Brain microvascular endothelial cell (primary cell): ENCODE measurements around the gene ARSJ.
A peak's percentile ranks its signal among the peaks of the same experiment; 100 is the strongest.

ENCODE experiments used
- DNase-seq: peaks from one replicate; pipeline ENCODE4 v3.0.0-alpha.2; 2020
- H3K27ac ChIP-seq: fragments of 250-450 bp; sonication (Bioruptor Pico); 2 replicates; pipeline ENCODE4 v1.5.1; 2020; ENCODE audit warnings: mild to moderate bottlenecking, moderate library complexity
- H3K27me3 ChIP-seq: fragments of 250-450 bp; sonication (Bioruptor Pico); replicated peaks from 2 replicates; pipeline ENCODE4 v1.5.1; 2020; ENCODE audit warnings: mild to moderate bottlenecking
- H3K36me3 ChIP-seq: fragments of 250-450 bp; sonication (Bioruptor Pico); replicated peaks from 2 replicates; pipeline ENCODE4 v1.5.1; 2020; ENCODE audit warnings: mild to moderate bottlenecking
- H3K4me3 ChIP-seq: 2 replicates; pipeline ENCODE4 v1.5.1; 2011; ENCODE audit warnings: low read depth, mild to moderate bottlenecking, control low read depth, low read length, moderate library complexity
- in situ Hi-C: cut with HindIII; loops from 2 replicates; pipeline ENCODE4 v1.10.0; 2017; ENCODE audit warnings: low sequenced_read_pairs, low pct_ligation_motif_present
- TF ChIP-seq, protein P1 (sequence below): IDR thresholded peaks from 2 replicates; pipeline ENCODE4 v1.5.1; 2011; ENCODE audit warnings: low read depth, mild to moderate bottlenecking, moderate library complexity, low read length, control low read depth, inconsistent platforms; ENCODE audit errors: missing control alignments

The ARSJ gene

DNA sequence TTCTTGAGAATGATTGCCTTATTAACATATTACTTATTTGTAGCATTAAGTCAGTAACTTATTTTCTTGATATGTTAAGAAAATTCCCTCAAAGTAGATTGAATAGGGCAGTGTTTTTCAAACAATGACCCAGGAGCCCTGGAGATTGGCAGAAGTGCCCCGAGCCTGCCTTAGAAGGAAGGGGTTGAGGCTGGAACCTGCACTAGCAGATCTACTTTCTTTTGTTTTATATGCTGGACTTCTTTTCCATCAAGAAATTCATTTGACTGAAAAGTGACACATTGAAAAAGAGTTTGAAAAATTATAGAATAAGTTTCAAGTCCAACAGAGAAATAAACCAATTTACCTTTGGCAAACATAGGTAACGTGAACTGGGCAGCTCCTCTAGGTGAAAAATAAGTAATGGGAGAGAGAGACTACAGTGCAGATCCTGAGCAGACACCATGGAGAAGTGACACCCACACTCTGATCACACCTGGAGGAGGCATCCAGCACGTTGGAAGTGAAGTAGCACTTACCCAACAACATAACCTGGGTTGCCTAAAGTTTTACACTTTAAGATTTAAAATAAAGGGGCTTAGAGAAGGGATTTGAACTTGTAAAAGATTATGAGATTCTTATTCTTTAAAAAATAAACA is 18.6 kb downstream of the ARSJ start:
- peaks cover 3% of the 10 kb centered on the region for H3K36me3 ChIP-seq
- H3K27ac ChIP-seq = peak overlapping the region; percentile 91
- in situ Hi-C loops = no loop called here
- no peaks in the 10 kb centered on the region for H3K27me3 ChIP-seq
- no peak for DNase-seq
- TF ChIP-seq, protein P1, sequence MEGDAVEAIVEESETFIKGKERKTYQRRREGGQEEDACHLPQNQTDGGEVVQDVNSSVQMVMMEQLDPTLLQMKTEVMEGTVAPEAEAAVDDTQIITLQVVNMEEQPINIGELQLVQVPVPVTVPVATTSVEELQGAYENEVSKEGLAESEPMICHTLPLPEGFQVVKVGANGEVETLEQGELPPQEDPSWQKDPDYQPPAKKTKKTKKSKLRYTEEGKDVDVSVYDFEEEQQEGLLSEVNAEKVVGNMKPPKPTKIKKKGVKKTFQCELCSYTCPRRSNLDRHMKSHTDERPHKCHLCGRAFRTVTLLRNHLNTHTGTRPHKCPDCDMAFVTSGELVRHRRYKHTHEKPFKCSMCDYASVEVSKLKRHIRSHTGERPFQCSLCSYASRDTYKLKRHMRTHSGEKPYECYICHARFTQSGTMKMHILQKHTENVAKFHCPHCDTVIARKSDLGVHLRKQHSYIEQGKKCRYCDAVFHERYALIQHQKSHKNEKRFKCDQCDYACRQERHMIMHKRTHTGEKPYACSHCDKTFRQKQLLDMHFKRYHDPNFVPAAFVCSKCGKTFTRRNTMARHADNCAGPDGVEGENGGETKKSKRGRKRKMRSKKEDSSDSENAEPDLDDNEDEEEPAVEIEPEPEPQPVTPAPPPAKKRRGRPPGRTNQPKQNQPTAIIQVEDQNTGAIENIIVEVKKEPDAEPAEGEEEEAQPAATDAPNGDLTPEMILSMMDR = no peak
- no peak overlapping the region for H3K4me3 ChIP-seq

GRCh38 chr4:113959539-113959937 is 19.9 kb downstream of the ARSJ start:
- Histone ChIP-seq H3K4me3 (no peak overlapping the region), H3K27ac (peak overlapping the region; percentile 91), H3K36me3 (peaks cover 3% of the 10 kb centered on the region), H3K27me3 (no peaks in the 10 kb centered on the region)
- no peak for DNase-seq
- in situ Hi-C loops = no loop called here
- TF ChIP-seq, protein P1 = no peak

DNA sequence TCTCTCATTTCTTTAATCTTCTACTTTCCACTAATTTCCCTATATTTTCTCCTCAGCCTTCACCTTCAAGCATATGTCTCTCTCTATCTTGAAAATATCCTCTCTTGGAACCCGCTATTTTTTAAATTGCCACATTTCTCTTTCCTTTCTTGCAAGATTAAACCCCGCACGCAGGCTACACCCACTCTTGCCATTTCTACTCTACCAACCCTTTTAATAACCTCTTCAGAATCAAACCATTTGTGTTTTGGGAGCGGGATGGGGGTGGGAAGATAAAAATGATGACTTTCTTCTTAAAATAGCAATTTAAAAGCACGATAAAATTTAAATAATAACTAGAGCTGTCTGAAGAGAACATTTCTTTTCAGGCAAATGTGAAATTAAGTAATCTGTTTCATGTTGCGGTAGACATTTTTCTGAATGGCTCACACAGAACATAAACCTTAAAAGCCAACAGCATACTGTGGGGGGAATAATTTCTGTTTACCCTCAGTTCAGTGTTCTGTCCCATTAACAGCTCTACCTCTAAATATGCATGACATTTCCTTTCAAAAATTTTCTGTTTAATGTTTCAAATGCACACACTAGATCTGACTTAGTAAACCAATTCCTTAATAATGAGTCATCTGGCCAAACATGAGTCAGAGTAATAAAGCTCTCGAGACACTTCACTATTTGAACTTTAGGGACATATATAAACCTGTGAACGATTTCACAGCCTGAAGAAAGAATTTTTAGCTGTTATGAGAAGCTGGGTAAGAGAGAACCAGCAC is 20.5 kb downstream of the ARSJ start:
- peak; percentile 66 for DNase-seq
- no peaks in the 10 kb centered on the region for H3K27me3 ChIP-seq
- in situ Hi-C loops = no loop called here
- H3K27ac ChIP-seq = peak overlapping the region; percentile 91
- H3K36me3 ChIP-seq = peaks cover 3% of the 10 kb centered on the region
- TF ChIP-seq, protein P1 = no peak
- peak overlapping the region; percentile 20 for H3K4me3 ChIP-seq

DNA sequence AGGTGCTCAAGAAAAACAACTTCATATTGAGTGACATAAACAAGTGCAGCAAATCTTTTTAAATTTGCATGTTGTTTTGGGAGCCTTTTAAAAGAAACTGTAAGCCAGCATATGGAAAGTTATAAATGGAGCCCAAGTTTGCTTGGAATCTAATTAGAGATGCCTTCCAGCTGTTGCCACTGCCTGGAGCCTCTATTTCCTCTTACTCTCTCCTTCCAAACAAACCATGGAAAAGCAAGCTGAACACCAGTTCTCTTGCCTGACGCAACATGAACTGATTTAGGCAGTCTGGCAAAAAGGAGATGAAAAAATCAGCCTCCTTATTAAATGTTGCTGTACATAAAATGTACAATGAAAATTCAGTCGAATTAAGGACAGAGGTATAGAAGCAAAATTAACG is 21.5 kb downstream of the ARSJ start:
- H3K36me3 ChIP-seq = peaks cover under 1% of the 10 kb centered on the region
- H3K27me3 ChIP-seq = no peaks in the 10 kb centered on the region
- in situ Hi-C loops = no loop called here
- H3K27ac ChIP-seq = no peak overlapping the region
- no peak overlapping the region for H3K4me3 ChIP-seq
- TF ChIP-seq, protein P1 = no peak
- no peak for DNase-seq

- in situ Hi-C loops = no loop called here
- TF ChIP-seq, protein P1 = no peak
- no peak for DNase-seq
Measured at GRCh38 chr4:113955948-113956347, 23.5 kb downstream of the ARSJ start.

DNA sequence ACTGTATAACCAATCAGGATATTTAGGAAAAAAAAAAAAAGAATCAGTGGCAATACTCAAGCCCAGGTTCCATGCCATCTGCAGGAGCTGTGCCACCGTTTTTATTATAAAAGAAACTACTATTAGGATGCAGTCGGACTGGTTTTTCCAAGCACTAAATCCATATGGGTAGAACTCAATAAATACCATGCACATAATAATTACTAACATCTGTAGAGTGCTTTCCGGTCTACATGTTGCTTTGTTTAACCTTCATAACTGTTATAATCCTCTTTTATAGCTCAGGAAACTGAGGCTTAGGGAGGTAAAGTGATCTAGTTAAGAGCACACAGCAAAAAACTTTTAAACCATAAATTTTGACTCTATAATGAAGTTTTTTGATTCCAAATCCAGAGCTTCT is 24.0 kb downstream of the ARSJ start:
- Histone ChIP-seq H3K36me3 (peaks cover 2% of the 10 kb centered on the region), H3K4me3 (no peak overlapping the region), H3K27ac (no peak overlapping the region), H3K27me3 (no peaks in the 10 kb centered on the region)
- TF ChIP-seq, protein P1 = no peak
- in situ Hi-C loops = no loop called here
- DNase-seq = no peak

More at GRCh38 chr4:113955948-113956347, 23.5 kb downstream of the ARSJ start:
- H3K27ac ChIP-seq = no peak overlapping the region
- H3K4me3 ChIP-seq = no peak overlapping the region
- H3K36me3 ChIP-seq = peaks cover 2% of the 10 kb centered on the region
- no peaks in the 10 kb centered on the region for H3K27me3 ChIP-seq
